ENCODE measurements around the gene SPOUT1. TPM values are rescaled to one million over a fixed set of nuclear protein-coding genes. Genes with fewer than 3 reads are reported as not detected.

SPOUT1 gene
- total and polyA plus RNA-seq, 7 donors: 9.5 to 33.0 (median 18.3) TPM

- intact Hi-C loops (cut with DNase I): no loop called here
Measured at GRCh38 chr9:128841694-128842492, 12.3 kb upstream of the SPOUT1 start.

GRCh38 chr9:128840524-128840923, 10.9 kb upstream of the SPOUT1 start:
- intact Hi-C loops (cut with DNase I): no loop called here
- no peaks in the 10 kb centered on the region for H3K27me3 ChIP-seq (ENCODE audit: insufficient read depth in 3 of 3, low read length in 2 of 3)
- H3K4me3 ChIP-seq: no peak overlapping the region
- H3K9me3 ChIP-seq: no peaks in the 10 kb centered on the region
- H3K36me3 ChIP-seq (ENCODE audit: insufficient read depth in 1 of 2, low read depth in 1 of 2): peaks cover 0 to 14% of the 10 kb centered on the region in 2 donors
- DNase-seq (no peak), ATAC-seq (no peak)
- no peak overlapping the region for H3K27ac ChIP-seq
- 98 to 100% (median 100%) methylated on average over 1 of the region's 1 CpG for WGBS, 3 donors
- no peaks in the 10 kb centered on the region for H3K4me1 ChIP-seq
- no peak for TF ChIP-seq CTCF (IDR thresholded peaks at IDR 0.05)

More at GRCh38 chr9:128841694-128842492, 12.3 kb upstream of the SPOUT1 start:
- Histone ChIP-seq H3K27me3 (ENCODE audit: insufficient read depth in 3 of 3, low read length in 2 of 3) (no peaks in the 10 kb centered on the region), H3K4me1 (no peaks in the 10 kb centered on the region), H3K4me3 (no peak overlapping the region), H3K27ac (no peak overlapping the region), H3K9me3 (no peaks in the 10 kb centered on the region), H3K36me3 (ENCODE audit: insufficient read depth in 1 of 2, low read depth in 1 of 2) (peaks cover 0 to 10% of the 10 kb centered on the region in 2 donors)
- ATAC-seq (no peak), DNase-seq (peak in 1 of 2 donors; percentile 1)
- no peak for TF ChIP-seq CTCF (IDR thresholded peaks at IDR 0.05)
- WGBS, 3 donors: 87 to 90% (median 88%) methylated on average over 12 of the region's 12 CpGs

GRCh38 chr9:128838338-128838737, 8.7 kb upstream of the SPOUT1 start:
- peaks cover 0 to 29% of the 10 kb centered on the region in 2 donors for H3K36me3 ChIP-seq (ENCODE audit: insufficient read depth in 1 of 2, low read depth in 1 of 2)

GRCh38 chr9:128836509-128837145, 7.0 kb upstream of the SPOUT1 start:
- H3K4me1 ChIP-seq: no peaks in the 10 kb centered on the region
- no peak for TF ChIP-seq CTCF (IDR thresholded peaks at IDR 0.05)
- ATAC-seq: no peak
- 88 to 93% (median 91%) methylated on average over 14 of the region's 14 CpGs for WGBS, 3 donors
- H3K27me3 ChIP-seq (ENCODE audit: insufficient read depth in 3 of 3, low read length in 2 of 3): no peaks in the 10 kb centered on the region
- H3K27ac ChIP-seq: no peak overlapping the region
- intact Hi-C loops (cut with DNase I): no loop called here
- H3K9me3 ChIP-seq: no peaks in the 10 kb centered on the region
- no peak overlapping the region for H3K4me3 ChIP-seq
- no peak for DNase-seq
- peaks cover 0 to 26% of the 10 kb centered on the region in 2 donors for H3K36me3 ChIP-seq (ENCODE audit: insufficient read depth in 1 of 2, low read depth in 1 of 2)

More at GRCh38 chr9:128838338-128838737, 8.7 kb upstream of the SPOUT1 start:
- no peak overlapping the region for H3K4me3 ChIP-seq
- intact Hi-C loops (cut with DNase I): no loop called here
- H3K27me3 ChIP-seq (ENCODE audit: insufficient read depth in 3 of 3, low read length in 2 of 3): no peaks in the 10 kb centered on the region
- no peak for TF ChIP-seq CTCF (IDR thresholded peaks at IDR 0.05)
- WGBS, 3 donors: 62 to 83% (median 69%) methylated on average over 3 of the region's 3 CpGs
- no peaks in the 10 kb centered on the region for H3K4me1 ChIP-seq
- no peaks in the 10 kb centered on the region for H3K9me3 ChIP-seq
- no peak overlapping the region for H3K27ac ChIP-seq
- ATAC-seq (no peak), DNase-seq (no peak)
